IMR-90 (cell line): Measurements from ENCODE around the gene PPARD. TPM values are rescaled to one million over a fixed set of nuclear protein-coding genes. Genes with fewer than 3 reads are reported as not detected.

Source experiments
- ATAC-seq: fragments of 200-7000 bp; cut with Tn5 transposase; 2 replicates; pipeline ENCODE4 v1.9.1; 2020; ENCODE audit warnings: low read depth, mild to moderate bottlenecking, moderate library complexity
- BruUV-seq: library from RNA; stranded (reverse); fragments of 400-500 nt; replicated peaks from 2 replicates; lab custom pipeline; 2021; lab: Mats Ljungman, UMichigan
- CTCF ChIA-PET: fragments of 300-600 bp; formaldehyde crosslinking; extraction: SDS; loops from one replicate; lab custom pipeline; 2021; ENCODE audit warnings: antibody characterized with exemption; lab: Yijun Ruan, JAX
- POLR2A ChIA-PET: fragments of 300-600 bp; sonication (Branson Sonifier 250); formaldehyde crosslinking; loops from one replicate; lab custom pipeline; 2022; ENCODE audit warnings: antibody characterized with exemption; ENCODE audit not compliant: unreplicated experiment; lab: Charles Lee
- DNase-seq: peaks from one replicate; pipeline ENCODE4 v3.0.0; 2013
- H2AFZ ChIP-seq: replicated peaks from 2 replicates; pipeline ENCODE3; 2013; ENCODE audit warnings: low read length, mild to moderate bottlenecking; ENCODE audit not compliant: poor library complexity
- H2AK5ac ChIP-seq: 2 replicates; pipeline ENCODE4 v1.6.1; 2013; ENCODE audit warnings: low read depth, low read length, inconsistent platforms
- H2AK9ac ChIP-seq: replicated peaks from 2 replicates; pipeline ENCODE3; 2013; ENCODE audit warnings: mild to moderate bottlenecking, low read depth, low read length, moderate library complexity; ENCODE audit not compliant: poor library complexity
- H2BK120ac ChIP-seq: 2 replicates; pipeline ENCODE4 v1.6.1; 2013; ENCODE audit warnings: low read depth, low read length, inconsistent platforms
- H2BK15ac ChIP-seq: 3 replicates; pipeline ENCODE4 v1.6.1; 2013; ENCODE audit warnings: low read depth, low read length, inconsistent platforms
- H2BK20ac ChIP-seq: 2 replicates; pipeline ENCODE4 v1.6.1; 2013; ENCODE audit warnings: low read depth, mild to moderate bottlenecking, inconsistent platforms, low read length, moderate library complexity
- H2BK5ac ChIP-seq: 2 replicates; pipeline ENCODE4 v1.6.1; 2013; ENCODE audit warnings: mild to moderate bottlenecking, low read depth, low read length, inconsistent platforms; ENCODE audit not compliant: poor library complexity, severe bottlenecking
- H3K14ac ChIP-seq: replicated peaks from 2 replicates; pipeline ENCODE4 v1.6.1; 2013; ENCODE audit warnings: low read depth, low read length, inconsistent platforms
- H3K18ac ChIP-seq: 2 replicates; pipeline ENCODE4 v1.6.1; 2013; ENCODE audit warnings: low read depth, low read length, control low read depth
- H3K23ac ChIP-seq: 2 replicates; pipeline ENCODE4 v1.6.1; 2013; ENCODE audit warnings: low read depth, low read length, inconsistent platforms
- H3K27ac ChIP-seq: 2 replicates; pipeline ENCODE4 v1.5.1; 2013; ENCODE audit warnings: mild to moderate bottlenecking, control low read depth, low read length; ENCODE audit not compliant: insufficient read depth
- H3K27me3 ChIP-seq: 2 replicates; pipeline ENCODE4 v1.6.1; 2013; ENCODE audit warnings: low read length; ENCODE audit not compliant: control insufficient read depth, insufficient read depth
- H3K36me3 ChIP-seq: 2 replicates; pipeline ENCODE4 v1.6.1; 2013; ENCODE audit warnings: low read length, mixed read lengths; ENCODE audit not compliant: control insufficient read depth, insufficient read depth
- H3K4ac ChIP-seq: 2 replicates; pipeline ENCODE4 v1.6.1; 2013; ENCODE audit warnings: low read depth, low read length, inconsistent platforms
- H3K4me1 ChIP-seq: 2 replicates; pipeline ENCODE4 v1.6.1; 2013; ENCODE audit warnings: low read length, mixed read lengths; ENCODE audit not compliant: control insufficient read depth, insufficient read depth
- H3K4me2 ChIP-seq: 2 replicates; pipeline ENCODE4 v1.6.1; 2013; ENCODE audit warnings: low read depth, mild to moderate bottlenecking, control low read depth, low read length, moderate library complexity
- H3K4me3 ChIP-seq: 2 replicates; pipeline ENCODE4 v1.5.1; 2013; ENCODE audit warnings: low read depth, mild to moderate bottlenecking, control low read depth, low read length, moderate library complexity; ENCODE audit not compliant: insufficient read depth
- H3K56ac ChIP-seq: 2 replicates; pipeline ENCODE4 v1.6.1; 2013; ENCODE audit warnings: low read length, inconsistent platforms; ENCODE audit not compliant: insufficient read depth; ENCODE audit errors: extremely low read depth
- H3K79me1 ChIP-seq, 2 experiments: 2 replicates each; pipeline ENCODE4 v1.6.1; 2013; ENCODE audit warnings: low read length in 2 of 2, inconsistent platforms in 1 of 2, low read depth in 1 of 2
- H3K9ac ChIP-seq: 2 replicates; pipeline ENCODE4 v1.6.1; 2013; ENCODE audit warnings: low read depth, low read length, control low read depth
- H3K9me1 ChIP-seq: 2 replicates; pipeline ENCODE4 v1.6.1; 2013; ENCODE audit warnings: low read length, inconsistent platforms; ENCODE audit not compliant: insufficient read depth
- H3K9me3 ChIP-seq: 2 replicates; pipeline ENCODE4 v1.6.1; 2013; ENCODE audit warnings: low read length; ENCODE audit not compliant: control insufficient read depth, insufficient read depth
- H4K20me1 ChIP-seq: 2 replicates; pipeline ENCODE4 v1.6.1; 2013; ENCODE audit warnings: low read length, inconsistent platforms; ENCODE audit not compliant: insufficient read depth
- H4K5ac ChIP-seq: 2 replicates; pipeline ENCODE4 v1.6.1; 2013; ENCODE audit warnings: mild to moderate bottlenecking, low read depth, low read length, control low read depth
- H4K8ac ChIP-seq, 2 experiments: 2 replicates each; pipeline ENCODE4 v1.6.1; 2013; ENCODE audit warnings: low read depth in 2 of 2, low read length in 2 of 2, control low read depth in 1 of 2, inconsistent platforms in 1 of 2
- H4K91ac ChIP-seq: 2 replicates; pipeline ENCODE4 v1.6.1; 2013; ENCODE audit warnings: low read depth, low read length, inconsistent platforms; ENCODE audit not compliant: insufficient read depth
- BHLHE40 ChIP-seq: fragments of 150-350 bp; IDR thresholded peaks from 2 replicates; pipeline ENCODE4 v1.6.1; 2016; ENCODE audit warnings: mild to moderate bottlenecking, low read depth, low read length
- MAFK ChIP-seq: IDR thresholded peaks from 2 replicates; pipeline ENCODE4 v1.6.1; 2012; ENCODE audit warnings: low read depth, low read length, improper control_type of control experiment
- MAZ ChIP-seq: IDR thresholded peaks from 2 replicates; pipeline ENCODE4 v1.6.1; 2012; ENCODE audit warnings: low read depth, mild to moderate bottlenecking, low read length, improper control_type of control experiment, moderate library complexity, borderline replicate concordance
- MXI1 ChIP-seq: IDR thresholded peaks from 2 replicates; pipeline ENCODE4 v1.6.1; 2012; ENCODE audit warnings: low read depth, mild to moderate bottlenecking, low read length, moderate library complexity, borderline replicate concordance
- POLR2A ChIP-seq: IDR thresholded peaks from 2 replicates; pipeline ENCODE4 v1.6.1; 2012; ENCODE audit warnings: mild to moderate bottlenecking, low read depth, low read length
- RFX5 ChIP-seq: IDR thresholded peaks from 2 replicates; pipeline ENCODE4 v1.8.0; 2012; ENCODE audit warnings: low read depth, mild to moderate bottlenecking, low read length, moderate library complexity
- SMC3 ChIP-seq: fragments of 150-350 bp; IDR thresholded peaks from 2 replicates; pipeline ENCODE4 v1.6.1; 2016; ENCODE audit warnings: low read depth, mild to moderate bottlenecking, antibody characterized with exemption, low read length, moderate library complexity
- WGBS, 2 experiments: methylation state at CpG; one replicate each; pipeline versions ENCODE4 v1.1.5 to v1.1.7; 2013; ENCODE audit warnings: missing lambda C conversion rate in 2 of 2; ENCODE audit not compliant: insufficient read length in 1 of 2; ENCODE audit errors: extremely low coverage in 2 of 2; 5-methylcytosine and 5-hydroxymethylcytosine counted together
- dilution Hi-C: fragments of 300-500 bp; cut with HindIII; formaldehyde crosslinking; loops from one replicate; pipeline ENCODE4 v1.14.3; 2018; ENCODE audit warnings: low sequenced_read_pairs; ENCODE audit not compliant: unreplicated experiment
- in situ Hi-C: fragments of 300-500 bp; cut with MboI; formaldehyde crosslinking; loops from 3 replicates; pipeline ENCODE4 v1.14.3; 2019; ENCODE audit warnings: low sequenced_read_pairs, inconsistent platforms, mixed read lengths
- intact Hi-C: fragments of 100-400 bp; cut with micrococcal nuclease; formaldehyde crosslinking; loops from 2 replicates; pipeline ENCODE4 v1.10.0; 2022
- polyA plus RNA-seq, 3 experiments: library from polyadenylated mRNA; depleted of rRNA; stranded (reverse); fragments of >200 nt; gene quantifications; 2 replicates each; pipeline ENCODE4 v1.2.3, GENCODE V29; 2012; ENCODE audit warnings: low replicate concordance in 1 of 3
- total RNA-seq: library from RNA; depleted of rRNA; stranded (reverse); fragments of >200 nt; gene quantifications from 2 replicates; pipeline ENCODE4 v1.2.3, GENCODE V29; 2012
- TF ChIP-seq, protein P1 (sequence below): conservative IDR thresholded peaks from 2 replicates; pipeline ENCODE4 v1.5.1; 2012; ENCODE audit warnings: mild to moderate bottlenecking, low read depth, low read length, improper control_type of control experiment
- TF ChIP-seq, protein P2 (sequence below): fragments of 150-350 bp; IDR thresholded peaks from 2 replicates; pipeline ENCODE4 v1.6.1; 2016; ENCODE audit warnings: low read depth, mild to moderate bottlenecking, low read length, moderate library complexity, borderline replicate concordance

PPARD gene
- total and polyA plus RNA-seq, 2 of the 4 experiments (the other 2 are of a cell fraction), result 10.4 to 69.0 TPM

DNA sequence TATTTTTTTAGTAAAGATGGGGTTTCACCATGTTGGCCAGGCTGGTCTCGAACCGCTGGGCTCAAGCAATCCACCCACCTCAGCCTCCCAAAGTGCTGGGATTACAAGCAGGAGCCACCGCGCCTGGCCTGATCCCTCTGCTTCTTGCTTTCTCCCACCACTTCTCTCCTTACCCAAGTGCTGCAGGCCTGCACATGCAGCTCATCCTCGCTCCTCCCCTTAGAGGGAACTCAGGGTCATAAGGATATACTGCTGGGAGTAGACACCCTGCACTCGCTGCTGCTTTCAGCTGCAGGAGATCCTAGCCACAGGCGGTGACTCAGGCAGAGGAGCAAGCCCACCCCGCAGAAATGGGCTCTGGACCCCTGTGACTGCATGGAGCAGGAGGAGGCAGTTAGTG lies 69.7 kb downstream of the PPARD start:
- H3K27ac ChIP-seq, result no peak overlapping the region
- H3K23ac ChIP-seq, result no peak overlapping the region
- peaks cover 40% of the 10 kb centered on the region for H3K36me3 ChIP-seq
- no peak overlapping the region for H2BK15ac ChIP-seq
- DNase-seq, result no peak
- H3K14ac ChIP-seq, result no peak overlapping the region
- peaks cover 32% of the 10 kb centered on the region for H3K9me1 ChIP-seq
- no peak overlapping the region for H4K8ac ChIP-seq
- H3K9me3 ChIP-seq, result no peaks in the 10 kb centered on the region
- ATAC-seq, result no peak
- H2BK120ac ChIP-seq, result no peak overlapping the region
- H2AFZ ChIP-seq, result no peak overlapping the region
- H3K18ac ChIP-seq, result no peak overlapping the region
- no peaks in the 10 kb centered on the region for H3K27me3 ChIP-seq
- no peak overlapping the region for H4K91ac ChIP-seq
- H3K4me1 ChIP-seq, result peaks cover 12% of the 10 kb centered on the region
- no peak overlapping the region for H4K5ac ChIP-seq
- H2BK20ac ChIP-seq, result no peak overlapping the region
- TF ChIP-seq RFX5, result no peak
- TF ChIP-seq, protein P1, sequence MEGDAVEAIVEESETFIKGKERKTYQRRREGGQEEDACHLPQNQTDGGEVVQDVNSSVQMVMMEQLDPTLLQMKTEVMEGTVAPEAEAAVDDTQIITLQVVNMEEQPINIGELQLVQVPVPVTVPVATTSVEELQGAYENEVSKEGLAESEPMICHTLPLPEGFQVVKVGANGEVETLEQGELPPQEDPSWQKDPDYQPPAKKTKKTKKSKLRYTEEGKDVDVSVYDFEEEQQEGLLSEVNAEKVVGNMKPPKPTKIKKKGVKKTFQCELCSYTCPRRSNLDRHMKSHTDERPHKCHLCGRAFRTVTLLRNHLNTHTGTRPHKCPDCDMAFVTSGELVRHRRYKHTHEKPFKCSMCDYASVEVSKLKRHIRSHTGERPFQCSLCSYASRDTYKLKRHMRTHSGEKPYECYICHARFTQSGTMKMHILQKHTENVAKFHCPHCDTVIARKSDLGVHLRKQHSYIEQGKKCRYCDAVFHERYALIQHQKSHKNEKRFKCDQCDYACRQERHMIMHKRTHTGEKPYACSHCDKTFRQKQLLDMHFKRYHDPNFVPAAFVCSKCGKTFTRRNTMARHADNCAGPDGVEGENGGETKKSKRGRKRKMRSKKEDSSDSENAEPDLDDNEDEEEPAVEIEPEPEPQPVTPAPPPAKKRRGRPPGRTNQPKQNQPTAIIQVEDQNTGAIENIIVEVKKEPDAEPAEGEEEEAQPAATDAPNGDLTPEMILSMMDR, result no peak
- no peak for TF ChIP-seq MXI1
- TF ChIP-seq POLR2A, result no peak
- TF ChIP-seq MAZ, result no peak
- no peak for TF ChIP-seq MAFK
- TF ChIP-seq, protein P2, sequence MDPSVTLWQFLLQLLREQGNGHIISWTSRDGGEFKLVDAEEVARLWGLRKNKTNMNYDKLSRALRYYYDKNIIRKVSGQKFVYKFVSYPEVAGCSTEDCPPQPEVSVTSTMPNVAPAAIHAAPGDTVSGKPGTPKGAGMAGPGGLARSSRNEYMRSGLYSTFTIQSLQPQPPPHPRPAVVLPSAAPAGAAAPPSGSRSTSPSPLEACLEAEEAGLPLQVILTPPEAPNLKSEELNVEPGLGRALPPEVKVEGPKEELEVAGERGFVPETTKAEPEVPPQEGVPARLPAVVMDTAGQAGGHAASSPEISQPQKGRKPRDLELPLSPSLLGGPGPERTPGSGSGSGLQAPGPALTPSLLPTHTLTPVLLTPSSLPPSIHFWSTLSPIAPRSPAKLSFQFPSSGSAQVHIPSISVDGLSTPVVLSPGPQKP, result no peak
- no peak for TF ChIP-seq BHLHE40
- no peak for TF ChIP-seq SMC3
- H2AK5ac ChIP-seq, result no peak overlapping the region
- H3K4me3 ChIP-seq, result no peak overlapping the region
- ChIA-PET CTCF (no interaction called here), POLR2A (no interaction called here)
- in situ Hi-C loops (no loop called here), intact Hi-C loops (no loop called here), dilution Hi-C loops (no loop called here)
- H3K4ac ChIP-seq, result no peak overlapping the region
- H3K56ac ChIP-seq, result no peak overlapping the region
- no peak overlapping the region for H2BK5ac ChIP-seq
- no peak overlapping the region for H3K9ac ChIP-seq
- H2AK9ac ChIP-seq, result no peak overlapping the region
- H3K4me2 ChIP-seq, result no peak overlapping the region
- peaks cover 36 to 88% of the 10 kb centered on the region in 2 experiments for H3K79me1 ChIP-seq
- no CpG with 5 or more reads among the region's 8 CpGs for WGBS, 2 experiments
- peaks cover 7% of the 10 kb centered on the region for H4K20me1 ChIP-seq
- BruUV-seq, result no TSS peak
